ENCODE data around the gene SEC16B.
A peak's percentile ranks its signal among the peaks of the same experiment; 100 is the strongest.

Gene SEC16B

DNA sequence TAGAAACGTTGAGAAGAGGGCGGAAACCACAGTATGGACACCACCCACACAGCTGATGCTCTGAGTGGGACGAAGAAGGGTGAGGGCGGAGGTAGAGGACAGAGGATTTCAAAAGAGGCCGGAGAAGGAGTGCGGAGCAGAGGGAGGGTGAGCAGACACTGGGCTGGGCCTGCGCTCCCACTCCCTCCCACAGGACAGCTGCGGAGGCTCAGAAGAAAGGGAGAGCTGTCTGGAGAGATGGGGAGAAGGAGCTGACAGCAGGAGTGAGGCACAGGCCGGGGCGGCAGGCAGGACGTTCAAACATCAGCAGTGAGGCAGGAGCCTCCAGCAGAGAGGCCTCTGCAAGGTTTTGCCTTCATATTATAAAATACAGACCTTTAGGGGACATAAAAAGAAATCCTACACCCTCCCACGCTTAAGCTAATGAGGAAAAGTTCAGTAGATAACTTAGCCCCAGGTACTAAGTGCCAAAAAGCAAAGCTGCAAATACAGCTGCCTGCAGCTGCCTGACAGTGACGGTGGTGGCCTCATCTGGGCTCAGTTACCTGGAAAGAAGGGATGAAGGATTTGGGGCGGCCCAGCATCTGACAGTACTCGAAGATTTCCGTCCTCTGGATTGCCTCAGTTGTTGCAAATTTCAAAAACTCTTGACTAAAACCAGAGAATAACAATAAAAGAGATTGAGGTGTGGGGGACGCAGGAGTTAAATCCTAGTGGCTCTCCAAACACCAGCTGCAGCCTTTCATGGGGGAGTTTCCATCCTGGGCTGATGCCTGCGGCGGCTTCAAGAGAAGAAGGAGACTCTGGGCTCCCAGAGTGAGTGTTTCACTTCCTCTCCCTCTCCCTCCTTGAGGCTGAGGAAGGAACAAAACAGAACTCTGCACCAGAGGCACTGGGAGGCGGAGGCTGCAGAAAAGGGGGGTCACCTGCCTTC lies 25.6 kb downstream of the SEC16B start:
- no peak for DNase-seq (ENCODE audit: low read depth, low spot score)

DNA sequence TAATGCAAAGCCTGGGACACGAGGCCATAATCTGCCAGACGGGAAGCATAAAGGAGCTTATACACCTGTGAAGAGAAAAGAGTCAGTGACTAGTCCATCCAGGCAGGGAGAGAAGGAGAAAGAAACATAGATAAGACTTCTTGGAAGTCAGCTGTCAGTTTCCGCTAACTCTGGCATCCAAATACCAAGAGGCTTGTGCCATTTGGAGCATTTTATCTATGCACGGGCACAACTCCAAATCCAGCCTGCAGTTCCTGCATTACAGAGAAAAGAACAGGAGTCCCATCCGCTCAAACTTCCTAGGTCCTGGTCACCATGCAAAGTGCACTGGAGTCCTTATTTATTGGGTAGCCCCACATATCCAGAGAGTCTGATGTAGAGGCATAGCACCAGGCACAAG lies 27.9 kb downstream of the SEC16B start:
- no peak for DNase-seq (ENCODE audit: low read depth, low spot score)

DNA sequence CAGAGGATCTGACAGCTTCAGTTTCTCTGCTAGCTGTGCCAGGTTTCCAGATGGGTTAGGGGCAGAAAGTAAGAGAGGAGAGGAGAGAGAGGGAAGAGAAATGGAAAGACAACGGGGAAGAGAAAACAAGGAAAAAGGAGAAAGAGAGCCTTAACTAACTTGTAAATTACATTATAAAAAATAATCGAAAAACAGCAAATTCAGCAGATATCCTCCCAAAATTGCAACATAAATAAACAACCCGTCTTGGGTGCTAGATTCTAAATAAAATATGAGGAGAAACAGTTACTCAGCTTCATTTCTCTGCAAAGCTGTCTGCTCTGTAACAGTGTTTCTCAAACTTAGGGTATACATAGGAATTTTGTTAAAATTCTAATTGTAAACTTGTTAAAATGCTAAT lies 29.2 kb downstream of the SEC16B start:
- DNase-seq (ENCODE audit: low read depth, low spot score), result no peak

DNA sequence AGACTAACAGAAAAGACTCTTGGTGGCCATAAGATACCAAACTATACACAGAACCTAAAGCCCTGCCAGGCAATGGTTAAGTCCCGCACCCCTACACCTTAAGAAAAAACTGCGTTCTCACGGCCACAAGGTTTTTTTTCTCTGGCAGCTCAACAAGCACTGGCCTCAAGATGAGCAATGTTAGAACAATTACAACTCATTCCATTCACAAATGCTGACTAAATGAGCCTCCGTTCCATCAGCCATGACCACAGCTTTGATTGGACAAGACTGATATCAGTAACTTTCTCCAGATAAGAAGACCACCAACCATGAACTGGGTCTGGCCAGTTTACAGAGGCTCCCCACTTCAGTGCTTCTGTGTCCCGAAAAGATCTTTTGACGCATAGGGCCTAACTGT lies 31.9 kb downstream of the SEC16B start:
- DNase-seq (ENCODE audit: low read depth, low spot score), result peak; percentile 79

DNA sequence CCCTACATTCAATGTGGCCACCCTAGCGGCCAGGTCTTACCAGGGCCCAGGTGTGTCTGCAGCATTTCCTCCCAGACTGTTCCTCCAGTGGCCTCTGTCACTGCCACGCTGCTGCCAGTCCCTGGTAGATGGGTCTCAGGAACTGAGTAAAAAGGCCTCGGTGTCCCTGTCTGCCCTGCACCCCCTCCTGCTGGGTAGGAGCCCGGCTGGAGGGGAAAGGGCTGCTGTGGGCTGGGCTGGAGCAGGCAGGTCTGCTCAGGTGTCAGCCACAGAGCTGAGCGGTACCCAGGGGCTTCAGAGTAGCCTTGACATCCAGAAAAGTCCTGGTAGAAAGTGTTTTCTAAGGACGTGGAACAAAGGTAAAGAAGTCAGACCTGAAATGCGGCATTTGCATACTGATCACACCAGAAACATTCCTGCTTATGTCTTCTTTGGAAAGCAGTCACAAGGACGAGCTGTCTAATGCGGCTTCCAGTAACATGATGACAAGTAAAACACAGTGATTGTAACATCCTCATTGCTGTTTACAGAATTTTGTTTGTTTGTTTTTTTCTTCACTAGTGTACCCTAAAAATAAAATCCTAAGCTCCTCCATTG lies 32.6 kb downstream of the SEC16B start:
- DNase-seq (ENCODE audit: low read depth, low spot score), result no peak

DNA sequence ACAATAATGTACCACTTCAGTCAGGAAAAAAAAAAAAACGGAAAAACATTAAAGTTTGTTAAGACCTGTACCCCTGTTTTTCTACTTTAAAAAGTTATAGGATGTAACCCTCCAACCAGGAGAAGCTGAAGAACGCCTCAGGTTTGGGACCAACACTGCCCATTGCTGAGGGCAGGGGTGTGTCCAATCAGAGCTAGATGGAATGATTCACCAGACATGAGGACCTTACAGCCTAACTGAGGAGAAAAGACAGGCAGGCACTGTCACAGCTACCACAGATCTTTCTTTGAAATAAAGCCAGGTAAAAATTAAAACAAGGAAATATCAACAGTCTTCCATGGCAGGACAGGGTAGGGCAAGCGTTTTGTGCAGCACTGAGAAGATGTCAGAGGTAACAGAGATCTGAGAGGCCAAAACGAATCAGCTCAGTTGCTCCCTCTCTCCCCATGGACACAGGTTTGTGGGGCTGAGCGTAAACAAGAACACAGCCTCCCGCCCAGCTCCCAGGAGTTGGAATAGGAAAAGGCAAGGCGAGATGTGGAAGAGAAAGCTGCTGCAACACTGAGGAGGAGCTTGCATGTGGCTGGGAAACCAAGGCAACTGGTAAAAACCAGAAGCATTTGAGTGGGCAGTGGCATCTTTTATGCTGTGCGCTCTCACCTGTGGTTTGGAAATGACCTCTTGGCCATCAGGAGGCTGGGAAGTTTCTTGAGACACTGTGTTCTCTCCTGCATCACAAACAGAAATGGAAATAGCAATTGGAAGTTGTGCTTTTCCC lies 34.0 kb downstream of the SEC16B start:
- DNase-seq (ENCODE audit: low read depth, low spot score), result no peak

DNA sequence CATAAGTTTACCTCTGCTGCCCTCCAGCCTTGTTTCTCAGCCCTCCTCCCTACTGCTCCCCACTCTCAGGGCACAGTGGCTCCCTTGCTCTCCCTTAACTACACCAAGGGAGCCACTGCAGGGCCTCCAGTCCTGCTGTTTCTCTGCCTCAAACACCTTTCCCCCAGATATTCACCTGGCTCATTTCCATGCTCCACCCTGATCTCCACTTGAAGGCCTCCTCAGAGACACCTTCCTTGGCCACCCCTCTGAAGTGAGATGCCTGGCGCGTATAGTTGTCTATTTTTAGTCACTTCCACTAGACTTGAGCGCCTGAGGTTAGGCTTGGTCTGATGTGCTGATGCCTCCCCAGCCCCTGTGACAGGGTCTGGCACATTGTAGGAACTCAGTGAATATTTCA lies 34.9 kb downstream of the SEC16B start:
- DNase-seq (ENCODE audit: low read depth, low spot score), result no peak

DNA sequence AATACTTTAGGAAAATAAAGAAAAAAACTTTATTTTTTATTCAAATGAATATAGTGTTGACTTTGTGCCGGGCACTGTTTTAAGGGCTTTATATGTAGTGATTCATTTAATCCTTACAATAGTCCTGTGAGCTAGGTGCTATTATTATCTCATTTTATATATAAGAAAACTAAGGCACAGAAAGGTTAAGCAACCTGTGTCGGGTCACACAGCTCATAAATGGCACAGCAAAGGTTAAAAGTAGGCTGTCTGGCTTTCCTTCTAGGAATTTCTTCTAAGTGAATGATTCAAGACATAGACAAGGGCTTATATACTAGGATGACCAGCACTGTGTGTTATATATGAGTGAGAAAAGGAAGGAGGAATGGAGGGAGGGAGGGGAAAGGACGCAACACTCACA lies 35.4 kb downstream of the SEC16B start:
- DNase-seq (ENCODE audit: low read depth, low spot score), result no peak

DNA sequence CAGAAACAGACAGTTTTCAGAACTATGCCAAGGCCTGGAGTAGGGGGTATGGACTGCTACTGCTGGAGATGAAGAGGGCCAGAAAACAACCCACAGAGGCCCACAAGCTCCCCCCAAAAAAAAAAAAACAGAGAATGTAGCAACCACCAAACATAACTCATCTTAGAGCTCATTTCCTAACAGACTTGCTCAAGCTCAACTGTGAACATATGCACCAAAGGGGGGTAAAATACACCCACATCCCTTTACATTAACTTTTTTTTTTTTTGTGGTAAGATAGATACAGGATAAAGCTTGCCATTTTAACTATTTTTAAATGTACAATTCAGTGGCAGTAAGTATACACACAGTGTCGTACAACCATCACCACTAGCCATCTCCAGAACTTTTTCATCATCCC lies 36.0 kb downstream of the SEC16B start:
- DNase-seq (ENCODE audit: low read depth, low spot score), result no peak

DNA sequence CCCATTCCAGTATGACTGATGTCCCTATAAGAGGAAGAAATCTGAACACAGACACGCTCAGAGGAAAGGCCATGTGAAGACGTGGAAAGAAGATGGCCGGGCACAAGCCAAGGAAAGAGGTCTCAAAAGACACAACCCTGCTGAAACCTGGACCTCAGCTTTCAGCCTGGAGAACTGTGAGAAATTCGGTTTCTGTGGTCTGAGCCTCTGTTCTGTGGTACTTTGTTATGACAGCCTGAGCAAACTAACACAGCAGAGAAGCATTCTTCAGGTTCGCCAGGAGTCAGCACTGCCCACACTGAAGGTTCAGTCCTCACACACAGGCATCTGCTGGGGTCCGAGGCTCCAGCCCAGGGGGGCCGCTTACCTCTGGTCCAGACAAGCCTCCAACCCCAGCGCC lies 37.7 kb downstream of the SEC16B start:
- peak; percentile 58 for DNase-seq (ENCODE audit: low read depth, low spot score)

DNA sequence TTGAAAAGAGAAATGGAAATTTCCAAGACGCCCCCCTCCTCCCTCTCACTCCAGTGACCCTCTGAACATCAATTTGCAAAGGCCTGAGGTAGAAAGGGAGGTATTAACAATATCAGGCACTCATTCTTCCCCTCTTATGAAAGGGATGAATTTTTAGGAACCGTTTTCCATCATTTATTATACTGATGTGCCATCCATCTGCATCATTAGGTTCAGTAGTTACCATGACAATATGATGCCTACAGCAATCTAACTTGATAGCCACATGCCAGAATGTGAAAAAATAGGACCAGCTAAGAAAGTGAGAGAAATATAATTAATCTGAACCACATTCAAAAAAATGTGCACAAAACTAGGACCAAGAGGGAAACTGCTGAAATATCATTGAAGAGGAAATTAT lies 40.9 kb downstream of the SEC16B start:
- DNase-seq (ENCODE audit: low read depth, low spot score), result no peak

DNA sequence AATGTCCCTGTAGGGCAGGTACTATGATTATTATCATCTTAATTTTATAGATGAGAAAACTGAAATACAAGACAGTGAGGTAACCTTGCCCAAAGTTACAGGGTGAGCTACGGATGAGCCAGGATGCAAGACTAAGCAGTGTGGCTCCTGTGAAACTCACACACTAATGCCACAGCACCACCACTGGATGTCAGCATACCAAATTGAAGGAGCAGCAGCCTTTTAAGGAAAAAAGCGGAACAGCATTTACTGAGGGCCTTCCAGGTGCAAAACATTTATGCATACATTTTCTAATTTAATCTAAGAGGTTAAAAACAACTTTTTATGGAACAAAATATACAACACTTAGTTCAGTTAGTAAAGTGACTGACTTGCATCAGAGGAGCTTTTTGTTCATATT lies 41.7 kb downstream of the SEC16B start:
- peak; percentile 36 for DNase-seq (ENCODE audit: low read depth, low spot score)

DNA sequence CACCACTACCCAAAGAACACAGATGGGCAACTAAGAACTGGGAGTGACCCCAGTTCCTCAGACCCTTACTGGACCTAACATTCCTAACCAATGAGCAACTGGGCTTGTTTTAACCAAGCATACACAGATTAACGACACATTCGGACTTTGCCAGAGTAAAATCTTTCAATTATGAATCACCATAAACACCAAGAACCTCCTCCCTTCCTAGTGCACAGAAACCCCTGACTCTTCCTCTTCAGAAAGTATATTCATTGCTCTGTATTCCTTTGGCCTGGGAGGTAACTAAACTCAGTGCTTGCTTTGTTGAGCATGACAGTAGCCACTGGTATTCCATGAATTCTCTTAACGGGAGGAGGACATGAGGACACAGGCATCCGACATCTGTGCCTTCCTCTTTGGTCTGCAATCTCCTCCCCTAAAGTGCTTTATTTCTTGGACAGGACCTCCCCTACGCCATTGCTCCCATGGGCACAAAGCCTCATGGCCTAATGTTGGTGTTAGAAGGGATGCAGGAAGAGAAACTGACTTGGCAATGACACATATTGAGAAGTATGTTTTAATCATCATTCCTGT lies 42.7 kb downstream of the SEC16B start:
- peak; percentile 73 for DNase-seq (ENCODE audit: low read depth, low spot score)

DNA sequence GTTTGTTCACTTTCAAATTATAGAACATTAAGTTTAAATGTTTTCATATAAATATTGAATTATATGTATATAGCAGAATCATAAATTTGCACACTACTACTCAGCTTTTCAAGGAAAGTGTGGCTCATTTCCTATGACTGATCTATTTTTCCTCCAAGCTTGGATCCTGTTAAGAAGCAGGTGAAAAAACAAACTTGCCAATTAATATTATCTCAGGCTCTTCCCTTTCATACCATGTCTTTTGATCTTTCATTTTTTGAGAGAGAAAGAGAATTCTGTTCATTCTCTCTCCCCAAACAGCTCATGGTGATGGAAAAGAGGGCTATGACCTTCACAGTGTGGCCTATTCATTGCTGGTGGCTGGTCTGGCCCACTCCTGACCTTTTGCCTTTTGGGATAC lies 43.7 kb downstream of the SEC16B start:
- no peak for DNase-seq (ENCODE audit: low read depth, low spot score)

DNA sequence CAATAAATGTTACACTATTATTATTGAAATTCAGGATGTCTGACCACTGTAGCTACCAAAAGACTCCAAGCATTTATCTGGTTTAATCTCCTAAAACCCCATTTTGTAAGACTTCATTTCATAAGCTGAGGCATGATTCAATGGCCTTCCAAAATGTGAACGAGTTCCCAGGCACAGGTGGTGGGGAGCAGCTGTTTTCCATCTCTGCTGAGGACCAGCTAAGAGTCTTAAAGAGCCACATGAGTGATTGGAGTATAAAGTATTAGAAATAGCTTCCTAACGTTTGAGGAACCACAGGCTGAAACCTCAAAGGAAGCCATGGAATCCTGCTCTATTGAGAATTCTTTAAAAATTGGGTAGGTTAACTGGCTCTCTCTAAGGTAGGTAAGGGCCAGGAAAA lies 44.9 kb downstream of the SEC16B start:
- peak; percentile 54 for DNase-seq (ENCODE audit: low read depth, low spot score)

DNA sequence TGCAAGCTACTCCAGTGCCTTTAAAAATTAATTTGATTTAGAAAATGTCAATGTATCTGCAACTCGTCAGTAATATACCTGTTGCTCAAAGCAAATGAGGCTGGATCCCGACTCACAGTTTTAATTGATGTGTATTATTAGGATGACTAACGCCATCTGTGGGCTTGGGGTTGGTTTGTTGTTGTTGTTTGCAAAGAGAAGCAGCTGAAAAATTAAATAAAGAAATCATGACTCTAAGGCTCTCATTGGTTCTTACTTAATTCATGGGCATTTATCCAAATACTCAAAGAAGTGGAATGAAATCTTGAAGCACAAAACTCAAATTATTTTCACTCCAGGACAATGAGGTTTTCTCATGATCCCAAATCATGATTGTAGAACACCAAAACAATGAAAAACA lies 46.4 kb downstream of the SEC16B start:
- DNase-seq (ENCODE audit: low read depth, low spot score), result no peak

DNA sequence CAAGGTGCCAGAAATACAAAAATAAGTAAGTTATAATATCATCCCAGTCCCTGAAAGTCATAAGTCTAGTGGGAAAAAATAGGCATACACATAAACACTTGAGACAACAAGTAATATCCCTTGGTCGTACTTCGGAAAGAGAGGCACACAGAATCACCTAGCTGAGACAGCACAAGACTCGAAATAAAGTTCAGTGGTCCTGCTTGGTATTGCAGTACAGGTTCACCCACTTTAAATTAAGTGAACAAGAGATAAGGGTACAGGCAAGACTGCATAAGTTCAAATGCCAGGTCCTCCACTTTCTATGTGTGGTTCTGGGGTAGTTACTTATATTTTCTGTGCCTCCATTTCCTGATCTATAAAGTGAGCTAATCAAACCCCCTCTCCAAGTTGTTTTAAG lies 47.6 kb downstream of the SEC16B start:
- DNase-seq (ENCODE audit: low read depth, low spot score), result no peak

DNA sequence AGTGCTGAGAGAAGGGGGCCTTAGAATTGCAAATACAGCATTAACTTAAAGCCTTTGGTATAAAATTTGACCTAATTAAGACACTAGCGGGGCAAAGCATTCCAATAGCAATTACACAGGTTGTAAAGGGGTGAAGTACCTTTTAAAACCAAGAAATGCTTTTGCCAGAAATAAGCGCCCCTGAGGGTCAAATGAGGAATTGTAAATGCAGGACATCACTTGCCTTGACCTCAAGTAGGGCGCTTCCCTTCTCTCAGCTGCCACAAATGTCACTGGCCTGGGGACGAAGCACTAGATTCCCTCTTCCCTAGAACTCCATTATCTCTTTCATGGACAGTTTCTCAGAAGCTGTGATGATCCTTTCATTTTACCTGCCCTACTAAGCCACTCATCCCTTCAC lies 48.3 kb downstream of the SEC16B start:
- no peak for DNase-seq (ENCODE audit: low read depth, low spot score)

DNA sequence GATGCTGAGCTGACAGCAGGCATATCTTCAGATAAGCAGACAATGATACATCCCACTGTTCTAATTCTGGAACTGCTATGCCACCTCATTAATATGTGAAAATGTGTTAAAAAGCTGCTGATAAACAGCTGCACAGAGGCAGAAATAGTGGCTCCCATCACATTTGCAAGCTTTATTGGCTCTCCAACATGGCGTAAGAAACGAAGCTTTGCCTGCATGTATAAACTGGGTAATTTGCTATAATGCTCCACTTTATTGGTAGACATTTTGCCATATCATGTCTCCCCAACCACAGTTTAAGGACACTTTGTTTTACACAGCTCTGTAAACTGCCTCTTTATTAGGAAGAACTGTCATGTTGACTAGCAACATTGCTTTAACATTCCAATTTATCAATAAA lies 49.8 kb downstream of the SEC16B start:
- no peak for DNase-seq (ENCODE audit: low read depth, low spot score)

DNA sequence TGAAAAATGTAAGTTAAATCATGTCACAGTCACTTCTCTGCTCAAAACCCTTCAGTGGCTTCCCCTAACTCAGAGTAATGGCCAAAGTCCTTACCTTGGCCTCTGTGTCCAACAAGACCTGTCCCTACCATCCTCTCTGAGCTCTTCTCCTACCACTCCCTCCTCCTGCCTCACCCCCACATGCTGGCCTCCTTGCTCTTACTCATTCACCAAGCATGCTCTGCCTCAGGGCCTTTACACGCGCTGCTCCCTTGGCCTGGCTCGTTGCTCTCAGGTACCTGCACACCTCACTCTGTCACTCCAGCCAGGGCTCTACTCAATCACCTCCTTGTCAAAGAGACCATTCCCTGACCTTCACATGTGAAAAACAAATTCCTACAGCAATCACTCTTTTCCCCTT lies 54.2 kb downstream of the SEC16B start:
- no peak for DNase-seq (ENCODE audit: low read depth, low spot score)

DNA sequence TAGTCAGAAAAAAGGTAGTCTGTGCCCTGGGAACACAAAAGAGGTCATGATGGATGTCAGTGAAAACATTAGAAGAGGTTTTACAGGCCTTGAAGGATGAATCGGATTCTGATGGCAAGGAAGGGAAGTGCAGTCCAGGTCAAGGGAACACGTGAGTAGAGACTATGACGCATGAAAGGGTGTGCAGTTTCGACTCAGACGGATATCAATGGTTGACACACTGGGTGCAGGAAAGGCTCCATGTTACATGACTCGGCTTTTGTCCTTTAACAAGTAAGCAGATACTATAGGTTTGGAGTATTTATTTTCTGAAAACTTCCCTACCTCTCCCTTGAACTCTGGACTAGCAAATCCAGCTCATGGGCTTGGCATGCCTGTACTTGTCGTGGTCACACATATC lies 55.3 kb downstream of the SEC16B start:
- DNase-seq (ENCODE audit: low read depth, low spot score), result no peak
